PFSK-1 (cell line): Measurements from ENCODE around the gene SF1.

Source experiments
- FOXP2 ChIP-seq: optimal IDR thresholded peaks from 2 replicates; pipeline ENCODE3; 2011; ENCODE audit warnings: borderline replicate concordance, control low read depth, inconsistent platforms; ENCODE audit not compliant: insufficient read depth; ENCODE audit errors: extremely low read length, extremely low read depth
- POLR2AphosphoS5 ChIP-seq: IDR thresholded peaks from 2 replicates; pipeline ENCODE4 v1.6.1; 2012; ENCODE audit warnings: low read depth, mild to moderate bottlenecking, control low read depth, low read length, moderate library complexity
- REST ChIP-seq, 2 experiments: IDR thresholded peaks; 2 replicates each; pipeline versions ENCODE4 v1.6.1 to v1.8.0; 2011 to 2012; ENCODE audit warnings: low read depth in 2 of 2, low read length in 2 of 2, control low read depth in 1 of 2, inconsistent platforms in 1 of 2, mild to moderate bottlenecking in 1 of 2, moderate library complexity in 1 of 2; ENCODE audit not compliant: insufficient read depth in 1 of 2
- SIN3A ChIP-seq: IDR thresholded peaks from 2 replicates; pipeline ENCODE4 v1.6.1; 2012; ENCODE audit warnings: mild to moderate bottlenecking, low read length, moderate library complexity, borderline replicate concordance; ENCODE audit not compliant: insufficient read depth
- TAF1 ChIP-seq: IDR thresholded peaks from 2 replicates; pipeline ENCODE4 v1.6.1; 2012; ENCODE audit warnings: low read length, control low read depth, borderline replicate concordance; ENCODE audit not compliant: insufficient read depth

Gene SF1

GRCh38 chr11:64739871-64740270 lies 38.5 kb downstream of the SF1 start:
- TF ChIP-seq TAF1 (no peak), FOXP2 (no peak), REST (IDR thresholded peaks at IDR 0.05; ENCODE audit: insufficient read depth in 1 of 2, low read depth in 2 of 2, low read length in 2 of 2) (no peak), POLR2AphosphoS5 (no peak), SIN3A (no peak)

GRCh38 chr11:64736654-64737053 lies 41.7 kb downstream of the SF1 start:
- TF ChIP-seq POLR2AphosphoS5 (no peak), TAF1 (no peak), SIN3A (no peak), FOXP2 (no peak), REST (IDR thresholded peaks at IDR 0.05; ENCODE audit: insufficient read depth in 1 of 2, low read depth in 2 of 2, low read length in 2 of 2) (no peak)

GRCh38 chr11:64735725-64736259 lies 42.5 kb downstream of the SF1 start:
- TF ChIP-seq REST (IDR thresholded peaks at IDR 0.05; ENCODE audit: insufficient read depth in 1 of 2, low read depth in 2 of 2, low read length in 2 of 2) = no peak
- TF ChIP-seq TAF1 = no peak
- TF ChIP-seq SIN3A = no peak
- TF ChIP-seq POLR2AphosphoS5 = no peak
- TF ChIP-seq FOXP2 = no peak

DNA sequence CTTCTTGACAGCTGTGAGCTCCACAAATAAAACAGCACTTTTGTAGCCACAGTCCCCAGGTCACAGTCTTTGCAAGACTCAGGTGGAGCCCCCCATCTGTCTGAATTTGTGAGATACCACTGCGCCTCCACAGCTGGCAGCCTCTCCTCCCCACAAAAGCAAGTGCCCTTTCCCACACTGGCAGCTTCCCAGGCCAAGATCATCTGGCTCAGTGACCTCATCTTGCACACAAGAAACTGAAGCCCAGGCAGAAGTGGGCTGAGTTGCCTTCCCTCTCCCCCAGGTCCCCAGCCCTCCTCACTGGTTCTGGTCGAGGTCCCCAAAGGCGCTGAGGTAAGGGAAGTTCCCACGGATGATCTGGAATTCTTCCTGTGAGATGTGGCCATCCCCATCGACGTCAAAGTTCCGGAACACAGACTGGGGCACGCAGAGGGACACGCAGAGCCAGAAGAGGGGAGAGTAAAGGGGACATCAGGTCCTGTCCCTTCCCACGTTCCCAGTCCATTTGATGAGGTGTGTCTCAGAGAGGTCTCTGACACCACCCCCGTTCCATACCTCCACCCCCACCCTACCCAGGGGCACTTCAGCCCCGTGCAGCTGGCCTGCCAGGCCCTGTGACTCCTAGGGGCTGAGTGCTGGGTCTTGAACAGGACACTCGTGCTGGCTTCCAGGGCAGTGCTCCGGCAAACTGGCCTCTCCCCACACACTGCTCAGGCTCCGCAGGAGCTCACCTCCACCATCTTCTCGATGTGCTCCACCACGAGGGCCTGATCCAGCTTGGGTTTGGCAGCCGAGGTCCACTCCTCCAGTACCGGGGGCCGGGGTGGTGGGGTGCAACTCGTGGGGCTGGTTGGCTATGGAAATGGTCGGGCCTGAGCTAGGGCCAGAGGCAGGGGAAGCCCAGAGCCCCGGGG lies 43.3 kb downstream of the SF1 start:
- TF ChIP-seq TAF1 (no peak), POLR2AphosphoS5 (no peak), FOXP2 (no peak), REST (IDR thresholded peaks at IDR 0.05; ENCODE audit: insufficient read depth in 1 of 2, low read depth in 2 of 2, low read length in 2 of 2) (no peak), SIN3A (no peak)

- no peak for TF ChIP-seq TAF1
- no peak for TF ChIP-seq FOXP2
These were observed 46.7 kb downstream of the SF1 start for GRCh38 chr11:64731601-64732000.
